ENCODE measurements around the gene IMPDH1.

Gene IMPDH1

DNA sequence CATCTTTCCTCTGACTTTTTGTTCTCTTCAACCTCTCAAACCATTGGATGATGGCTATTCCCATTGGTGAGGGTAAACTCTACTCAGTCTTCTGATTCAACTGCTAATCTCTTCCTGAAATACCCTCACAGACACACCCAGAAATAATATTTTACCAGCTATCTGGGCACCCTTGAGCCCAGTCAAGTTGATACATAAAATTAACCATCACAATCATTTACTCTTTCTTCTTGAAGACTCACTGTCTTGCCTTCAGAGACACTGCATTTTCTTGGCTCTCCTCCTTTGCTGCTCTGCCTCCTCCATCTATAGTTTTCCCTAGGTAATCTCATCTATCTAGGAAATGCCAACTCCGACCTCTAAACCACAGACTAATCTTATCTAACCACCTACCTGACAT is 35.7 kb downstream of the IMPDH1 start:
- POLR2A ChIA-PET: no interaction called here
- TF ChIP-seq, protein P1, sequence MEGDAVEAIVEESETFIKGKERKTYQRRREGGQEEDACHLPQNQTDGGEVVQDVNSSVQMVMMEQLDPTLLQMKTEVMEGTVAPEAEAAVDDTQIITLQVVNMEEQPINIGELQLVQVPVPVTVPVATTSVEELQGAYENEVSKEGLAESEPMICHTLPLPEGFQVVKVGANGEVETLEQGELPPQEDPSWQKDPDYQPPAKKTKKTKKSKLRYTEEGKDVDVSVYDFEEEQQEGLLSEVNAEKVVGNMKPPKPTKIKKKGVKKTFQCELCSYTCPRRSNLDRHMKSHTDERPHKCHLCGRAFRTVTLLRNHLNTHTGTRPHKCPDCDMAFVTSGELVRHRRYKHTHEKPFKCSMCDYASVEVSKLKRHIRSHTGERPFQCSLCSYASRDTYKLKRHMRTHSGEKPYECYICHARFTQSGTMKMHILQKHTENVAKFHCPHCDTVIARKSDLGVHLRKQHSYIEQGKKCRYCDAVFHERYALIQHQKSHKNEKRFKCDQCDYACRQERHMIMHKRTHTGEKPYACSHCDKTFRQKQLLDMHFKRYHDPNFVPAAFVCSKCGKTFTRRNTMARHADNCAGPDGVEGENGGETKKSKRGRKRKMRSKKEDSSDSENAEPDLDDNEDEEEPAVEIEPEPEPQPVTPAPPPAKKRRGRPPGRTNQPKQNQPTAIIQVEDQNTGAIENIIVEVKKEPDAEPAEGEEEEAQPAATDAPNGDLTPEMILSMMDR (IDR thresholded peaks at IDR 0.05; ENCODE audit: insufficient read depth, low read length, missing control alignments): no peak
- no peak for DNase-seq (ENCODE audit: low read depth, low spot score)
- CTCF ChIA-PET: interaction anchor here (0.8 to 11.5 kb wide), 9 partner anchors 10 to 51 kb away, joined by 3 to 176 read pairs (median 4); no protein-coding TSS in a partner anchor
- no peak overlapping the region for H3K4me3 ChIP-seq (ENCODE audit: low read depth, low read length)

DNA sequence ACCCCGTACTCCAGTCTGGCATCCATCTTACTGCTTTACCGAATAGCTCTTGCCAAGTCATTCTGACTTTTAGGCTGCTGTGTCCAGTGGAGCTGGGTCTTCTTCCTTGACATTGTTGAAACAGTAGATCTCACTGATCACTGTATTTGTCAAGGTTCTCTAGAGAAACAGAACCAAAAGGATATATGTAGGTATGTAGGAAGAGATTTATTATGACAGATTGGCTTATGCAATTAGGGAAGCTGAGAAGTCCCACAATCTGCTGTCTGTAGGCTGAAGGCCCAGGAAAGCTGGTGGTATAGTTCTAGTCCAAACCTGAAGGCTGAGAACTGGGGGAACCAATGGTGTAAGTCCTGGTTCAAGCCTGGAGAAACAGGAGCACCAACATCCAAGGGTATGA is 36.2 kb downstream of the IMPDH1 start:
- TF ChIP-seq, protein P1 (IDR thresholded peaks at IDR 0.05; ENCODE audit: insufficient read depth, low read length, missing control alignments): no peak
- ChIA-PET CTCF (interaction anchor here (0.8 to 11.5 kb wide), 9 partner anchors 10 to 52 kb away, joined by 3 to 176 read pairs (median 4); no protein-coding TSS in a partner anchor), POLR2A (no interaction called here)
- H3K4me3 ChIP-seq (ENCODE audit: low read depth, low read length): no peak overlapping the region
- DNase-seq (ENCODE audit: low read depth, low spot score): no peak

DNA sequence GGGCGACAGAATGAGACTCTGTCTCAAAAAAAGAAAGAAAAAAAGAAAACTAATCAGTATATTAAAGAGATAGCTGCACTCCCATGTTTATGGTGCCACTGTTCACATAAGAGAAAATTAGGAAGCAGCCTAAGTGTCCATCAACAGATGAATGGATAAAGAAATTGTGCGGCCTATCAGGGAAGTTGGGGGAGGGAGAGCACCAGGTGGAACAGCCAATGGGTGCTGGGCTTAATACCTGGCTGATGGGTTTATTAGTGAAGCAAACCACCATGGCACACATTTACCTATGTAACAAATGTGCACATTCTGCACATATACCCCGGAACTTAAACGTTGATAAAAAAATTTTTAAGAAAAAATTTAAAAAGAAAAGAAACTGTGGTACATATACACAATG is 39.3 kb downstream of the IMPDH1 start:
- no peak overlapping the region for H3K4me3 ChIP-seq (ENCODE audit: low read depth, low read length)
- POLR2A ChIA-PET: no interaction called here
- DNase-seq (ENCODE audit: low read depth, low spot score): no peak
- TF ChIP-seq, protein P1 (IDR thresholded peaks at IDR 0.05; ENCODE audit: insufficient read depth, low read length, missing control alignments): no peak
- CTCF ChIA-PET: interaction anchor here (0.7 to 11.5 kb wide), 3 partner anchors 13 to 55 kb away, joined by 3 to 176 read pairs (median 4); no protein-coding TSS in a partner anchor

DNA sequence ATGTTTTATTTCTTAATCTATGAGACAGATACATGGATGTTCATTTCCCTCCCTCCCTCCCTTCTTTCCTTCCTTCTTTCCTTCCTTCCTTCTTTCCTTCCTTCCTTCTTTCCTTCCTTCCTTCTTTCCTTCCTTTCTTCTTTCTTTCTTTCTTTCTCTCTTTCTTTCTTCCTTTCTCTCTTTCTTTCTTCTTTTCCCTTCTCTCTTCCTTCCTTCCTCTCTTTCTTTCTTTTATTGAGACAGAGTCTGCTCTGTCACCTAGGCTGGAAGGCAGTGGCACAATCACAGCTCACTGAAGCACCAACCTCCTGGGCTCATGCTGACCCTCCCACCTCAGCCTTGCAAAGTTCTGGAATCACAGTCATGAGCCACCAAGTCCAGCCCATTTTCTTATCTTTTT is 42.8 kb downstream of the IMPDH1 start:
- TF ChIP-seq, protein P1 (IDR thresholded peaks at IDR 0.05; ENCODE audit: insufficient read depth, low read length, missing control alignments): no peak
- ChIA-PET CTCF (interaction anchor here (1.6 to 11.5 kb wide), 2 partner anchors 17 to 19 kb away, joined by 9 to 176 read pairs; no protein-coding TSS in a partner anchor), POLR2A (no interaction called here)
- H3K4me3 ChIP-seq (ENCODE audit: low read depth, low read length): no peak overlapping the region
- no peak for DNase-seq (ENCODE audit: low read depth, low spot score)

DNA sequence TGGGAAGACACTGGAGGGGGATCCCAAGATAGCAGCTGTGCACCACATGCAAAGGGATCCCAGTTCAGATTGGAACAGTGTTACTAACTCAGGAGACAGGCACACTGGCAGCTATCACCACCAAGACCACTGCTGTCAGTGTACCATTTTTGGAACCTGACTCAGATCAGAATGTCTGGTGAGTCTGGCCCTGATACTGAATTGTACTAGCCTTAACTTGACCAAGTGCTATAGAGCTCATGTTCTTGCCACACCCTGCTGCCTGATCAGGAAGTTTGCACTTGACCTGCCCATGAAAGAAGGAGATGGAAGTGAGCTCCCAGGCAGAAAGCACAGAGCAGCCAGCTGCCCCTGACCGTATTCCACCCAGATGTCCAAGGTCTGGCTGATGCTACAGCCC is 43.5 kb downstream of the IMPDH1 start:
- DNase-seq (ENCODE audit: low read depth, low spot score): no peak
- ChIA-PET CTCF (interaction anchor here (2.2 to 11.5 kb wide), 2 partner anchors 18 to 19 kb away, joined by 7 to 176 read pairs; no protein-coding TSS in a partner anchor), POLR2A (no interaction called here)

DNA sequence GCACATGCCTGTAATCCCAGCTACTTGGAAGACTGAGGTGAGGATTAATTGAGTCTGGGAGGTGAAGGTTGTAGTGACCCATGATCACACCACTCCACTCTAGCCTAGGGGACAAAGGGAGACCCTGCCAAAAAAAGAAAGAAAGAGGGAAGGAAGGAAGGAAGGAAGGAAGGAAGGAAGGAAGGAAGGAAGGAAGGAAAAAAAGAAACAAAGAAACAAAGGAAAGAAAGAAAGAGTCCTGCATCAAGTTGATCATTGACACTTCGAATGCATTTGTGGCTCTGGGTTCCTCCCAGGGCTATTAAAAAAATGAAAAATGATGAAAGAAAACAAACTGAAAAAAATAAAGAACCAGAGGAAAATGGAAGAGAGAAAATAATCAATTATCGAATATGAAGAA is 44.4 kb downstream of the IMPDH1 start:
- no peak overlapping the region for H3K4me3 ChIP-seq (ENCODE audit: low read depth, low read length)
- ChIA-PET POLR2A (no interaction called here), CTCF (interaction anchor here (2.2 to 11.5 kb wide), 2 partner anchors 18 kb away, joined by 7 to 176 read pairs; no protein-coding TSS in a partner anchor)
- TF ChIP-seq, protein P1 (IDR thresholded peaks at IDR 0.05; ENCODE audit: insufficient read depth, low read length, missing control alignments): no peak
- no peak for DNase-seq (ENCODE audit: low read depth, low spot score)

More for the DNA sequence above, 43.5 kb downstream of the IMPDH1 start:
- H3K4me3 ChIP-seq (ENCODE audit: low read depth, low read length): no peak overlapping the region
- TF ChIP-seq, protein P1 (IDR thresholded peaks at IDR 0.05; ENCODE audit: insufficient read depth, low read length, missing control alignments): no peak
